NB4 (cell line): ENCODE measurements around the gene SLC12A2.

Source experiments
- MYC ChIP-seq: IDR thresholded peaks from 2 replicates; pipeline ENCODE4 v1.6.1; 2011; ENCODE audit warnings: low read depth, low read length
- POLR2A ChIP-seq: IDR thresholded peaks from 2 replicates; pipeline ENCODE4 v1.6.1; 2011; ENCODE audit warnings: mild to moderate bottlenecking; ENCODE audit not compliant: insufficient read length; ENCODE audit errors: extremely low read depth
- TF ChIP-seq, protein P1 (sequence below): IDR thresholded peaks from one replicate; pipeline ENCODE4 v1.5.1; 2012; ENCODE audit warnings: low read depth, low read length
- TF ChIP-seq, protein P2 (sequence below): IDR thresholded peaks from 2 replicates; pipeline ENCODE4 v1.6.1; 2011; ENCODE audit warnings: low read depth, low read length

DNA sequence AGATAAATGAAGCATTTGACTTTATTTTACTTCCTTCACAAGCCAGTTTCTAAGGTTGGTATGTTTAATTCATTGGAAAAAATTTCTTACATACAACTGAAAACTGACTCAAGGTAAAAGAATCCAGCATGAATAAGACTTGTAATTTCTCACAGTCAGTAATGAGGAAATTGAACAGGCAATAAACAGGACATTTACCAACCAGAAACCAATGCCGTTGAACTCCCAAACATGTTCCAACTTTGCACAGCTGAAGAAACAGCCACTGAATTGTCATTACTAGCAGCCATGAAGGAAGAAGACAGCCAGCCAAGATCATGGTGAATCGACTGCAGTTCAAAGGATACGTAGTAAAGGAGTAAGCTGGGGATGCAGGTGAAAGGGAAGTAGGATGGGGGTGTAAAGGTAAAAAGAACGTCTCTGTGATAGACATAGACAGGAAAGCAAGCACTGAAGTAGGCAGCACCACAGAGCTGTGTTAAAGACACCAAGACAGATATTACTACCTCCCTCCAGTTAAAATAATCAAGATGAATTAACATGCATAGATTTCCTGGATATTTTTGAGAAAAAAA is 21.3 kb upstream of the SLC12A2 start:
- TF ChIP-seq, protein P1, sequence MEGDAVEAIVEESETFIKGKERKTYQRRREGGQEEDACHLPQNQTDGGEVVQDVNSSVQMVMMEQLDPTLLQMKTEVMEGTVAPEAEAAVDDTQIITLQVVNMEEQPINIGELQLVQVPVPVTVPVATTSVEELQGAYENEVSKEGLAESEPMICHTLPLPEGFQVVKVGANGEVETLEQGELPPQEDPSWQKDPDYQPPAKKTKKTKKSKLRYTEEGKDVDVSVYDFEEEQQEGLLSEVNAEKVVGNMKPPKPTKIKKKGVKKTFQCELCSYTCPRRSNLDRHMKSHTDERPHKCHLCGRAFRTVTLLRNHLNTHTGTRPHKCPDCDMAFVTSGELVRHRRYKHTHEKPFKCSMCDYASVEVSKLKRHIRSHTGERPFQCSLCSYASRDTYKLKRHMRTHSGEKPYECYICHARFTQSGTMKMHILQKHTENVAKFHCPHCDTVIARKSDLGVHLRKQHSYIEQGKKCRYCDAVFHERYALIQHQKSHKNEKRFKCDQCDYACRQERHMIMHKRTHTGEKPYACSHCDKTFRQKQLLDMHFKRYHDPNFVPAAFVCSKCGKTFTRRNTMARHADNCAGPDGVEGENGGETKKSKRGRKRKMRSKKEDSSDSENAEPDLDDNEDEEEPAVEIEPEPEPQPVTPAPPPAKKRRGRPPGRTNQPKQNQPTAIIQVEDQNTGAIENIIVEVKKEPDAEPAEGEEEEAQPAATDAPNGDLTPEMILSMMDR = no peak
- no peak for TF ChIP-seq POLR2A
- TF ChIP-seq, protein P2, sequence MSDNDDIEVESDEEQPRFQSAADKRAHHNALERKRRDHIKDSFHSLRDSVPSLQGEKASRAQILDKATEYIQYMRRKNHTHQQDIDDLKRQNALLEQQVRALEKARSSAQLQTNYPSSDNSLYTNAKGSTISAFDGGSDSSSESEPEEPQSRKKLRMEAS = no peak
- TF ChIP-seq MYC = no peak
